ENCODE data around the gene LRMDA. TPM values are rescaled to one million over a fixed set of nuclear protein-coding genes. Genes with fewer than 3 reads are reported as not detected.

Gene LRMDA
- total and polyA plus RNA-seq, 2 donors from 2014 or later = 23.2 to 48.6 TPM

GRCh38 chr10:75451831-75452230 lies 20.4 kb downstream of the LRMDA start:
- H3K27me3 ChIP-seq (ENCODE audit: control insufficient read depth, insufficient read depth, low read length) = no peaks in the 10 kb centered on the region
- TF ChIP-seq, protein P1, sequence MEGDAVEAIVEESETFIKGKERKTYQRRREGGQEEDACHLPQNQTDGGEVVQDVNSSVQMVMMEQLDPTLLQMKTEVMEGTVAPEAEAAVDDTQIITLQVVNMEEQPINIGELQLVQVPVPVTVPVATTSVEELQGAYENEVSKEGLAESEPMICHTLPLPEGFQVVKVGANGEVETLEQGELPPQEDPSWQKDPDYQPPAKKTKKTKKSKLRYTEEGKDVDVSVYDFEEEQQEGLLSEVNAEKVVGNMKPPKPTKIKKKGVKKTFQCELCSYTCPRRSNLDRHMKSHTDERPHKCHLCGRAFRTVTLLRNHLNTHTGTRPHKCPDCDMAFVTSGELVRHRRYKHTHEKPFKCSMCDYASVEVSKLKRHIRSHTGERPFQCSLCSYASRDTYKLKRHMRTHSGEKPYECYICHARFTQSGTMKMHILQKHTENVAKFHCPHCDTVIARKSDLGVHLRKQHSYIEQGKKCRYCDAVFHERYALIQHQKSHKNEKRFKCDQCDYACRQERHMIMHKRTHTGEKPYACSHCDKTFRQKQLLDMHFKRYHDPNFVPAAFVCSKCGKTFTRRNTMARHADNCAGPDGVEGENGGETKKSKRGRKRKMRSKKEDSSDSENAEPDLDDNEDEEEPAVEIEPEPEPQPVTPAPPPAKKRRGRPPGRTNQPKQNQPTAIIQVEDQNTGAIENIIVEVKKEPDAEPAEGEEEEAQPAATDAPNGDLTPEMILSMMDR (IDR thresholded peaks at IDR 0.05; ENCODE audit: borderline replicate concordance, extremely low read depth, insufficient read depth) = no peak
- H3K27ac ChIP-seq (ENCODE audit: low read depth in 2 of 2, low read length in 2 of 2) = no peak overlapping the region
- H3K4me3 ChIP-seq (ENCODE audit: low read length in 3 of 3) = no peak overlapping the region
- FAIRE-seq (no peak), DNase-seq (peak in 1 of 5 donors; percentile 22)
- H3K36me3 ChIP-seq (ENCODE audit: control insufficient read depth in 2 of 3, insufficient read depth in 3 of 3, low read length in 3 of 3) = no peaks in the 10 kb centered on the region
- no peak overlapping the region for H3K9ac ChIP-seq (ENCODE audit: low read length in 3 of 3)
- no peaks in the 10 kb centered on the region for H3K9me3 ChIP-seq (ENCODE audit: control insufficient read depth in 2 of 3, insufficient read depth in 1 of 3, low read length in 3 of 3)
- H3K4me1 ChIP-seq (ENCODE audit: control insufficient read depth in 2 of 3, insufficient read depth in 2 of 3, low read depth in 1 of 3, low read length in 3 of 3) = no peaks in the 10 kb centered on the region
- intact Hi-C loops (cut with DNase I) = no loop called here

DNA sequence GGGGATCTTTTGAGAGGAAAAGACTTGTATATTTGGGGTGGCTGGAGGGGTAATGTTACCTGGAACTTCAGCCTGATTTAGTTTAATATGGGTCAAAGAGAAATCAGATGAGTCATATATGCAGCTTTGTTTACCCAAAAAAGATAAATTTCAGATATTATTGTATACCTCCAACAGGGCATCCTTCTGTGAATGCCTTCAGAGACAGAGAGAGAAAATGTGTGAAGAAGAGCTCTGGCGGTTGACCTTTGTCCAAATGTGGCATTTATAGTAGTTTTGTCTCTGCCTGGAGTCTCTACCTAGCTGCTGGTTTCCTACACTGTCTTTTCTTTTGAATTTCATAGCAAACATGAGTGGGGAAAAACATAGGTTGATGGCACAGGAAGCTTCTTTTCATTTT lies 21.6 kb downstream of the LRMDA start:
- FAIRE-seq = no peak
- DNase-seq = peak in 1 of 5 donors; percentile 12
- intact Hi-C loops (cut with DNase I) = no loop called here
- Histone ChIP-seq H3K9ac (ENCODE audit: low read length in 3 of 3) (no peak overlapping the region), H3K36me3 (ENCODE audit: control insufficient read depth in 2 of 3, insufficient read depth in 3 of 3, low read length in 3 of 3) (no peaks in the 10 kb centered on the region), H3K4me1 (ENCODE audit: control insufficient read depth in 2 of 3, insufficient read depth in 2 of 3, low read depth in 1 of 3, low read length in 3 of 3) (no peaks in the 10 kb centered on the region), H3K27ac (ENCODE audit: low read depth in 2 of 2, low read length in 2 of 2) (no peak overlapping the region), H3K9me3 (ENCODE audit: control insufficient read depth in 2 of 3, insufficient read depth in 1 of 3, low read length in 3 of 3) (no peaks in the 10 kb centered on the region), H3K4me3 (ENCODE audit: low read length in 3 of 3) (no peak overlapping the region), H3K27me3 (ENCODE audit: control insufficient read depth, insufficient read depth, low read length) (no peaks in the 10 kb centered on the region)
- TF ChIP-seq, protein P1 (IDR thresholded peaks at IDR 0.05; ENCODE audit: borderline replicate concordance, extremely low read depth, insufficient read depth) = no peak

DNA sequence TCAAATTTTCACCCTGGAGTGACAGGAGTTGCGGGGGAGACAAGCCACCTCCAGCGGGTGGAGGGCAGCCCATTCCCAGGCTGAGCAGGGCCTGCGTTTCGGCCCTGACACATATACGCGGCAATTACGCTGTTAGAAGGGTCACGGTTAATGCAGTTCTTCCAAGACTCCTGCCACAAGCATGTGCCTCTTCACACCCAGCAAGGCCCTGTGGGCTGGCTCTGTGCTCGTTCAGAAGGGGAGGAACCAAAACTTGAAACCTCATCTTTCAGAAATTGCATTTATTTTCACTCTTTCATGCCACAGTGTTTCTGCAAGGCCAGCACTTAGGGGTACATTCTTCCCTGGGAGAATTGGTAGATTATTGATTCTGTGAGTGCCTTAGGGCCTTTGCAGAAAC lies 24.7 kb downstream of the LRMDA start:
- H3K27ac ChIP-seq (ENCODE audit: low read depth in 2 of 2, low read length in 2 of 2) = no peak overlapping the region
- intact Hi-C loops (cut with DNase I) = no loop called here
- H3K4me3 ChIP-seq (ENCODE audit: low read length in 3 of 3) = no peak overlapping the region
- H3K27me3 ChIP-seq (ENCODE audit: control insufficient read depth, insufficient read depth, low read length) = no peaks in the 10 kb centered on the region
- FAIRE-seq = no peak
- H3K9me3 ChIP-seq (ENCODE audit: control insufficient read depth in 2 of 3, insufficient read depth in 1 of 3, low read length in 3 of 3) = no peaks in the 10 kb centered on the region
- no peaks in the 10 kb centered on the region for H3K4me1 ChIP-seq (ENCODE audit: control insufficient read depth in 2 of 3, insufficient read depth in 2 of 3, low read depth in 1 of 3, low read length in 3 of 3)
- peak in 1 of 5 donors; percentile 15 for DNase-seq
- no peaks in the 10 kb centered on the region for H3K36me3 ChIP-seq (ENCODE audit: control insufficient read depth in 2 of 3, insufficient read depth in 3 of 3, low read length in 3 of 3)
- H3K9ac ChIP-seq (ENCODE audit: low read length in 3 of 3) = no peak overlapping the region
- TF ChIP-seq, protein P1 (IDR thresholded peaks at IDR 0.05; ENCODE audit: borderline replicate concordance, extremely low read depth, insufficient read depth) = no peak

GRCh38 chr10:75460059-75460458 lies 28.6 kb downstream of the LRMDA start:
- Histone ChIP-seq H3K4me1 (ENCODE audit: control insufficient read depth in 2 of 3, insufficient read depth in 2 of 3, low read depth in 1 of 3, low read length in 3 of 3) (peaks cover 0 to 6% (median 0%) of the 10 kb centered on the region in 3 donors), H3K9ac (ENCODE audit: low read length in 3 of 3) (no peak overlapping the region), H3K27me3 (ENCODE audit: control insufficient read depth, insufficient read depth, low read length) (no peaks in the 10 kb centered on the region), H3K36me3 (ENCODE audit: control insufficient read depth in 2 of 3, insufficient read depth in 3 of 3, low read length in 3 of 3) (no peaks in the 10 kb centered on the region), H3K9me3 (ENCODE audit: control insufficient read depth in 2 of 3, insufficient read depth in 1 of 3, low read length in 3 of 3) (no peaks in the 10 kb centered on the region), H3K27ac (ENCODE audit: low read depth in 2 of 2, low read length in 2 of 2) (no peak overlapping the region), H3K4me3 (ENCODE audit: low read length in 3 of 3) (no peak overlapping the region)
- intact Hi-C loops (cut with DNase I) = no loop called here
- FAIRE-seq = no peak
- TF ChIP-seq, protein P1 (IDR thresholded peaks at IDR 0.05; ENCODE audit: borderline replicate concordance, extremely low read depth, insufficient read depth) = no peak
- no peak for DNase-seq
